ENCODE results near the gene NECTIN1.

Gene NECTIN1

DNA sequence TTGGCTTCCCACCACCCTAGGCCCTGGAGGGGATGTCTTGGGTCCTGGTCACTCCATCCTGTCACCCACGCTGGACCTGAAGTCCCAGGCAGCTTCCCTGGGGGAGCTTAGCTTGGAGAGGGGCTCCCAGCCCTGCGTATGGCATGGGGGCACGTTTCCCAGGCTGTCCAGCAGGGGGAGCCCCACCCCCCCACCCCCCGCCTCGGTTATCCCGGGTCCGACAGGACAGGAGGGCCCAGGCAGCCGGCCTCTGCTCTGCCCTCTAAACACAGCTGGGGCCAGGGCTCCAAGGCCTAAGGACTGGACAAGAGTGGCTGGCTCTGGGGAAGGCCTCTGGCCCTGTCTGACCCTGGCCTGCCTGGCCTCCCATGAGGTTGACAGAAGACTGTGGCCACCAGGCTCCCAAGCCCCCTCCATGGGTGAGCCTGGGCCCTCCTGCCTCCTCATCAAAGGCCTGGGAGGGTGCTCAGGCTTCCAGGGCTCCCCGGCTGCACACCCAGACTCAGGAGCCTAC, 104.8 kb downstream of the NECTIN1 start:
- peak; percentile 23 for DNase-seq (ENCODE audit: low read depth)
- TF ChIP-seq POLR2A (IDR thresholded peaks at IDR 0.05; ENCODE audit: extremely low read depth, insufficient read length): no peak
- no peak for TF ChIP-seq MYC (IDR thresholded peaks at IDR 0.05; ENCODE audit: low read depth, low read length)
- TF ChIP-seq CTCF (IDR thresholded peaks at IDR 0.05; ENCODE audit: low read depth, low read length): peak; percentile 54
- no peak for TF ChIP-seq MAX (IDR thresholded peaks at IDR 0.05; ENCODE audit: low read depth, low read length)
- no peak overlapping the region for H3K4me3 ChIP-seq (ENCODE audit: low read depth, low read length)

- TF ChIP-seq POLR2A (IDR thresholded peaks at IDR 0.05; ENCODE audit: extremely low read depth, insufficient read length): no peak
- no peak for TF ChIP-seq MAX (IDR thresholded peaks at IDR 0.05; ENCODE audit: low read depth, low read length)
- no peak for DNase-seq (ENCODE audit: low read depth)
- H3K4me3 ChIP-seq (ENCODE audit: low read depth, low read length): no peak overlapping the region
Observed at GRCh38 chr11:119623682-119624081, 105.3 kb downstream of the NECTIN1 start.

DNA sequence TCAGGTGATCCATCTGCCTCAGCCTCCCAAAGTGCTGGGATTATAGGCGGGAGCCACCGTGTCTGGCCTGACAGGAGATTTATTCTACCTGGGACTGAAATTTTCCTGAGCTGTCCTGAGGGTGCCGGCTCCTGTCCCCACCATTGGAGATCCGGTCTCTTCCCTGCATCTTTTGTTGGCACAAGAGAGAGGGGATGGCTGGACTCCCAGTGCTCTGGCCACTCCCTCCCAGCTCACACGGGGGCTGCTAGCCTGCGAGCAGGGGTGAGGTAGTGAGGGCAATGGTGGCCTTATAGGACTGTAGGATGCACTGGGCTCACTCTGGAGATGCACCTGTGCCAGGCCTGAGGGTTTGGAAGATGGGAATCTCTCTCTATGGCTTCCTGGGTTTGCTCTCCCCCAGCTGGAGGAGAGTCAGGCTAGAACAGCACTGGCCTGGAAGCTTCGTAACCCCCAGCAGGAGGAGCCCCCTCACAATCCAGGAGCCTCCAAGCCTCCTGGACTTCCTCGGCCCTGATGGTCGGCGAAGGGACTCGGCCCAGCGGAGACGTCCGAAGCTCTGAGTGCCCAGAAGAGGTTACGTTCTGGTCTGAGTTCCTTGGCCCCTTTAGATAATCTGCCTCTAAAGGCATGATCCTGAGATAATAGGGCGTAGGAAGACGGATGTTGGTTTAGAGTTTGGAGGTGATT, 106.4 kb downstream of the NECTIN1 start:
- no peak for DNase-seq (ENCODE audit: low read depth)
- no peak overlapping the region for H3K4me3 ChIP-seq (ENCODE audit: low read depth, low read length)
- TF ChIP-seq MYC (IDR thresholded peaks at IDR 0.05; ENCODE audit: low read depth, low read length): no peak
- no peak for TF ChIP-seq MAX (IDR thresholded peaks at IDR 0.05; ENCODE audit: low read depth, low read length)
- TF ChIP-seq CTCF (IDR thresholded peaks at IDR 0.05; ENCODE audit: low read depth, low read length): no peak
- TF ChIP-seq POLR2A (IDR thresholded peaks at IDR 0.05; ENCODE audit: extremely low read depth, insufficient read length): no peak

- TF ChIP-seq MAX (IDR thresholded peaks at IDR 0.05; ENCODE audit: low read depth, low read length) (no peak), CTCF (IDR thresholded peaks at IDR 0.05; ENCODE audit: low read depth, low read length) (no peak), MYC (IDR thresholded peaks at IDR 0.05; ENCODE audit: low read depth, low read length) (no peak), POLR2A (IDR thresholded peaks at IDR 0.05; ENCODE audit: extremely low read depth, insufficient read length) (no peak)
Observed at GRCh38 chr11:119619665-119620064, 109.3 kb downstream of the NECTIN1 start.

GRCh38 chr11:119618208-119618909, 110.6 kb downstream of the NECTIN1 start:
- TF ChIP-seq MYC (IDR thresholded peaks at IDR 0.05; ENCODE audit: low read depth, low read length) (no peak), MAX (IDR thresholded peaks at IDR 0.05; ENCODE audit: low read depth, low read length) (no peak), CTCF (IDR thresholded peaks at IDR 0.05; ENCODE audit: low read depth, low read length) (no peak), POLR2A (IDR thresholded peaks at IDR 0.05; ENCODE audit: extremely low read depth, insufficient read length) (no peak)
- DNase-seq (ENCODE audit: low read depth): peak; percentile 26
- no peak overlapping the region for H3K4me3 ChIP-seq (ENCODE audit: low read depth, low read length)

More at GRCh38 chr11:119619665-119620064, 109.3 kb downstream of the NECTIN1 start:
- DNase-seq (ENCODE audit: low read depth): no peak
- no peak overlapping the region for H3K4me3 ChIP-seq (ENCODE audit: low read depth, low read length)

DNA sequence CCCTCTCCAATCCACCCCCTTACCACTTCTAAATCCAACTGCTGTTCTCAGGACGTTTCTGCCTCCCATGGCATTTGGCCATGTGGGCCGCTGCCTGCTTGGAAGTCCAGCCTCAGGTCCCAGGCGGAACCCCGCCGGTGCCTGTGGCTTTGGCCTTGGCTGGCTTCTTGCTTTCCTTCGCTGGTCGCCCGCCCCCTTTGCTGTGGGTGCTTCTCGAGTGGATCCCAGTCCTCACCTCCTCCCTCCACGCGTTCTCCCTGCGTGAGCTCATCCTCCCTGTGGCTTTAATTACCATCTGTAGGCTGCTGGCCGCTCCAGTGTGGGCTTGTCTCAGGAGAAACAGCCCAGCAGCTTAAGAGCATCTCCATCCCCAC, 111.7 kb downstream of the NECTIN1 start:
- no peak overlapping the region for H3K4me3 ChIP-seq (ENCODE audit: low read depth, low read length)
- TF ChIP-seq POLR2A (IDR thresholded peaks at IDR 0.05; ENCODE audit: extremely low read depth, insufficient read length) (no peak), MYC (IDR thresholded peaks at IDR 0.05; ENCODE audit: low read depth, low read length) (no peak)
- no peak for DNase-seq (ENCODE audit: low read depth)
